ENCODE data around the gene ABCA2. TPM values are rescaled to one million over a fixed set of nuclear protein-coding genes. Genes with fewer than 3 reads are reported as not detected.
A peak's percentile ranks its signal among the peaks of the same experiment; 100 is the strongest.

The ABCA2 gene
- total RNA-seq, 1 experiment from 2014 or later = 114 TPM

DNA sequence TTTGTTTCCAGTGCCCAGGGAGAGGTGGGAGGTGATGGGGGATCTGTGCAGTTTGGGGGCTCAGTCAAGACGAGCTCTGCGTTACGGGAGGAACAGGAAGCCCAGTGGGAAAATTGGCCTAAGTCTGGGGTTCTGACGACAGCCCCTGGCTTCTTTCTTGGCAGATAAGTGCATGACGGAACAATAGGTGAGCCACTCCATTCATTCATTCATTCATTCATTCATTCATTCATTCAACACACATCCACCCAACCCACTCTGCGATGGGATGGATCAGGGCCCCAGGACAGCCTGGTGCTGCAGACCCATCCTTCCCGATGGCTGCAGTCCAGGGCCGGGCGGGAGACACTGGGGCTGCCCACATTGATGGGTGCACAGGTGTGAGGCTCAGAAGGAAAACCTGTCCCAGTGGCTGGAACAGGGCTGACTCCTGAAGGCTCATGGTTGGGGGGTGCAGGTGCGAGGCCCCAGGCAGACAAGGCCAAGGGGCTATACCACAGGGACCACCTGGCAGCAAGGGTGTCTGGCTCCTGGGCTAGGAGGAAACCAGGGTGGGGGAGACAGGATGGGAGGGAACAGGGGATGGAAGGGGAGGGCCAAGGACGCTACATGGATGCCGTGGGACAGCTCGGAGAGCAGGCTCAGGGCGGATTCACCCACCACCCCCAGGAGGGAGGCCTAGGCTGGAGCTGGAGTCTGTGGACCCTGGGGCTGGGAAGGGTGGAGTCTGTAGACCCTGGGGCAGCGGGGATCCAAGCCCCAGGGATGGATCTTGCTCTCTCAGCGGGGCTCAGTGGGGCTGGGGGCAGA, 47.2 kb downstream of the ABCA2 start:
- TF ChIP-seq SIN3A (IDR thresholded peaks at IDR 0.05; ENCODE audit: low read depth) (no peak), SRF (IDR thresholded peaks at IDR 0.05; ENCODE audit: low read depth) (no peak), CBX3 (IDR thresholded peaks at IDR 0.05; ENCODE audit: low read depth) (no peak)
- DNase-seq (ENCODE audit: low read depth, low spot score) (no peak), ATAC-seq (no peak)
- no peak overlapping the region for H3K4me3 ChIP-seq (replicated peaks in 1 of 2; ENCODE audit: low read depth in 1 of 2, low read length in 2 of 2)
- intact Hi-C loops (cut with micrococcal nuclease) = no loop called here
- no peaks in the 10 kb centered on the region for H3K79me2 ChIP-seq (ENCODE audit: insufficient read depth, low read length)
- H3K4me1 ChIP-seq (ENCODE audit: control insufficient read depth in 1 of 2, insufficient read depth in 2 of 2, low read length in 2 of 2) = peaks cover 0 to 16% of the 10 kb centered on the region in 2 experiments; a peak in 2 of 4 replicates
- no TSS peak for BruUV-seq (replicated peaks)
- H2AFZ ChIP-seq (ENCODE audit: low read depth, low read length, poor library complexity, severe bottlenecking) = no peak overlapping the region
- no peaks in the 10 kb centered on the region for H4K20me1 ChIP-seq (ENCODE audit: insufficient read depth)
- H3K27ac ChIP-seq (ENCODE audit: low read depth, low read length) = no peak overlapping the region
- no peaks in the 10 kb centered on the region for H3K27me3 ChIP-seq (ENCODE audit: insufficient read depth, low read length)
- H3K36me3 ChIP-seq (ENCODE audit: control insufficient read depth in 1 of 2, insufficient read depth in 2 of 2, low read length in 2 of 2) = no peaks in the 10 kb centered on the region
- ChIA-PET POLR2A (interaction anchor here (1.3 kb wide), 1 partner anchor 11 kb away, joined by 3 read pairs; no protein-coding TSS in a partner anchor), RAD21 (ENCODE audit: low non-redundant PET in 1 of 2, low total read pairs in 2 of 2, uncharacterized antibody in 2 of 2, unreplicated experiment in 2 of 2) (no interaction called here), CTCF (no interaction called here)
- H3K4me2 ChIP-seq (ENCODE audit: low read length) = no peak overlapping the region
- no peaks in the 10 kb centered on the region for H3K9me3 ChIP-seq (ENCODE audit: control insufficient read depth in 1 of 2, insufficient read depth in 1 of 2, low read depth in 1 of 2, low read length in 2 of 2)
- H3K9ac ChIP-seq (ENCODE audit: low read length) = no peak overlapping the region
- H3K9me2 ChIP-seq (ENCODE audit: insufficient read depth) = no peaks in the 10 kb centered on the region

- no peak overlapping the region for H3K4me2 ChIP-seq (ENCODE audit: low read length)
- no peaks in the 10 kb centered on the region for H3K36me3 ChIP-seq (ENCODE audit: control insufficient read depth in 1 of 2, insufficient read depth in 2 of 2, low read length in 2 of 2)
- RAD21 ChIA-PET (ENCODE audit: low non-redundant PET in 1 of 2, low total read pairs in 2 of 2, uncharacterized antibody in 2 of 2, unreplicated experiment in 2 of 2) = no interaction called here
- no peaks in the 10 kb centered on the region for H3K9me3 ChIP-seq (ENCODE audit: control insufficient read depth in 1 of 2, insufficient read depth in 1 of 2, low read depth in 1 of 2, low read length in 2 of 2)
- no peaks in the 10 kb centered on the region for H3K27me3 ChIP-seq (ENCODE audit: insufficient read depth, low read length)
- H2AFZ ChIP-seq (ENCODE audit: low read depth, low read length, poor library complexity, severe bottlenecking) = no peak overlapping the region
- ATAC-seq = no peak
- BruUV-seq (replicated peaks) = no TSS peak
- H3K27ac ChIP-seq (ENCODE audit: low read depth, low read length) = peak overlapping the region; percentile 18; the same call in 1 of the 2 replicates
- no peaks in the 10 kb centered on the region for H3K79me2 ChIP-seq (ENCODE audit: insufficient read depth, low read length)
- POLR2A ChIA-PET = no interaction called here
- H3K9ac ChIP-seq (ENCODE audit: low read length) = no peak overlapping the region
- intact Hi-C loops (cut with micrococcal nuclease) = no loop called here
- H3K4me3 ChIP-seq (replicated peaks in 1 of 2; ENCODE audit: low read depth in 1 of 2, low read length in 2 of 2) = no peak overlapping the region
- H3K9me2 ChIP-seq (ENCODE audit: insufficient read depth) = no peaks in the 10 kb centered on the region
- H3K4me1 ChIP-seq (ENCODE audit: control insufficient read depth in 1 of 2, insufficient read depth in 2 of 2, low read length in 2 of 2) = peaks cover 2 to 25% of the 10 kb centered on the region in 2 experiments; a peak in 3 of 4 replicates
- H4K20me1 ChIP-seq (ENCODE audit: insufficient read depth) = no peaks in the 10 kb centered on the region
- CTCF ChIA-PET = no interaction called here
- no peak for DNase-seq (ENCODE audit: low read depth, low spot score)
- TF ChIP-seq EGR1 (IDR thresholded peaks at IDR 0.05; ENCODE audit: low read depth) (no peak), ZFX (IDR thresholded peaks at IDR 0.05) (no peak), ZBTB33 (IDR thresholded peaks at IDR 0.05; ENCODE audit: extremely low read depth, insufficient replicate concordance, low read length) (no peak), SP1 (IDR thresholded peaks at IDR 0.05; ENCODE audit: low read depth) (no peak), POLR2AphosphoS5 (IDR thresholded peaks at IDR 0.05; ENCODE audit: low read depth, low read length) (no peak), JUND (IDR thresholded peaks at IDR 0.05) (no peak), POLR2A (IDR thresholded peaks at IDR 0.05; ENCODE audit: borderline replicate concordance, extremely low read depth, insufficient read depth, insufficient read length) (no peak), EZH2phosphoT487 (IDR thresholded peaks at IDR 0.05; ENCODE audit: borderline replicate concordance) (no peak), SRF (IDR thresholded peaks at IDR 0.05; ENCODE audit: low read depth) (no peak), ZNF274 (IDR thresholded peaks at IDR 0.05; ENCODE audit: low read depth, low read length) (no peak), YY1 (IDR thresholded peaks at IDR 0.05; ENCODE audit: extremely low read depth, insufficient replicate concordance, low read depth, low read length) (no peak), MAX (IDR thresholded peaks at IDR 0.05) (no peak), CTCF (IDR thresholded peaks at IDR 0.05 in 2 of 3, conservative IDR thresholded peaks at IDR 0.05 in 1 of 3; ENCODE audit: borderline replicate concordance in 1 of 3, insufficient read depth in 1 of 3, low read depth in 2 of 3, low read length in 2 of 3) (no peak)
Observed at GRCh38 chr9:136979769-136980587, 48.1 kb downstream of the ABCA2 start.

Measured in HCT116 (cell line).